Mesenchymal stem cell (in vitro differentiated cells and primary cell): Measurements from ENCODE around the gene ZNF625.
A peak's percentile ranks its signal among the peaks of the same experiment; 100 is the strongest.

ENCODE experiments used
- DNase-seq: peaks from one replicate; pipeline ENCODE4 v3.0.0-alpha.2; 2013
- H2AFZ ChIP-seq: one replicate; pipeline ENCODE4 v1.6.1; 2013; ENCODE audit warnings: low read depth, mild to moderate bottlenecking, control low read depth, inconsistent platforms, low read length, moderate library complexity
- H2AK5ac ChIP-seq: 2 replicates; pipeline ENCODE4 v1.6.1; 2013; ENCODE audit warnings: low read length, moderate library complexity, mild to moderate bottlenecking, inconsistent platforms; ENCODE audit not compliant: severe bottlenecking
- H2BK120ac ChIP-seq: one replicate; pipeline ENCODE4 v1.6.1; 2013; ENCODE audit warnings: low read depth, mild to moderate bottlenecking, inconsistent platforms, low read length, moderate library complexity
- H2BK12ac ChIP-seq, 2 experiments: one replicate each; pipeline ENCODE4 v1.6.1; 2013; ENCODE audit warnings: inconsistent platforms in 2 of 2, low read length in 2 of 2, mild to moderate bottlenecking in 2 of 2, moderate library complexity in 2 of 2, control low read depth in 1 of 2
- H2BK15ac ChIP-seq: one replicate; pipeline ENCODE4 v1.6.1; 2013; ENCODE audit warnings: mild to moderate bottlenecking, low read depth, inconsistent platforms; ENCODE audit not compliant: poor library complexity, severe bottlenecking
- H2BK5ac ChIP-seq: 2 replicates; pipeline ENCODE4 v1.6.1; 2013; ENCODE audit warnings: low read depth, mild to moderate bottlenecking, low read length, control low read depth, inconsistent platforms; ENCODE audit not compliant: poor library complexity, severe bottlenecking
- H3K14ac ChIP-seq, 2 experiments: one replicate each; pipeline ENCODE4 v1.6.1; 2013; ENCODE audit warnings: inconsistent platforms in 2 of 2, low read length in 2 of 2, control low read depth in 1 of 2, mild to moderate bottlenecking in 1 of 2, moderate library complexity in 1 of 2
- H3K18ac ChIP-seq, 2 experiments: one replicate each; pipeline ENCODE4 v1.6.1; 2013; ENCODE audit warnings: inconsistent platforms in 2 of 2, low read length in 2 of 2, control low read depth in 1 of 2, low read depth in 1 of 2, mild to moderate bottlenecking in 1 of 2
- H3K23ac ChIP-seq, 2 experiments: one replicate each; pipeline ENCODE4 v1.6.1; 2013; ENCODE audit warnings: inconsistent platforms in 2 of 2, low read length in 2 of 2, mild to moderate bottlenecking in 2 of 2, moderate library complexity in 2 of 2, control low read depth in 1 of 2
- H3K27ac ChIP-seq: 2 replicates; pipeline ENCODE4 v1.5.1; 2013; ENCODE audit warnings: mild to moderate bottlenecking, moderate library complexity, low read length, control low read depth, inconsistent platforms; ENCODE audit not compliant: poor library complexity, severe bottlenecking
- H3K27me3 ChIP-seq, 2 experiments: 2 replicates each; pipeline versions ENCODE4 v1.6.1 to v1.7.0; 2013; ENCODE audit warnings: low read length in 2 of 2, mild to moderate bottlenecking in 2 of 2, moderate library complexity in 2 of 2, control low read depth in 1 of 2, inconsistent platforms in 1 of 2; ENCODE audit not compliant: control insufficient read depth in 1 of 2, insufficient read depth in 1 of 2
- H3K36me3 ChIP-seq, 2 experiments: 2 replicates each; pipeline versions ENCODE4 v1.6.1 to v1.7.0; 2013; ENCODE audit warnings: low read length in 2 of 2, control low read depth in 1 of 2, inconsistent platforms in 1 of 2, low read depth in 1 of 2, mild to moderate bottlenecking in 1 of 2; ENCODE audit not compliant: insufficient read depth in 2 of 2, control insufficient read depth in 1 of 2
- H3K4ac ChIP-seq, 2 experiments: one replicate each; pipeline ENCODE4 v1.6.1; 2013; ENCODE audit warnings: inconsistent platforms in 2 of 2, low read length in 2 of 2, mild to moderate bottlenecking in 2 of 2, moderate library complexity in 2 of 2, control low read depth in 1 of 2, low read depth in 1 of 2
- H3K4me1 ChIP-seq: 2 replicates; pipeline ENCODE4 v1.6.1; 2013; ENCODE audit warnings: low read depth, low read length, control low read depth; ENCODE audit not compliant: control insufficient read depth, insufficient read depth
- H3K4me2 ChIP-seq: 2 replicates; pipeline ENCODE4 v1.6.1; 2013; ENCODE audit warnings: low read length, mild to moderate bottlenecking, inconsistent platforms; ENCODE audit not compliant: poor library complexity, severe bottlenecking
- H3K4me3 ChIP-seq, 2 experiments: 2 replicates each; pipeline versions ENCODE4 v1.5.1 to v1.7.0; 2013; ENCODE audit warnings: low read length in 2 of 2, mild to moderate bottlenecking in 2 of 2, control low read depth in 1 of 2, low read depth in 1 of 2; ENCODE audit not compliant: insufficient read depth in 1 of 2
- H3K79me1 ChIP-seq: replicated peaks from 2 replicates; pipeline ENCODE4 v1.6.1; 2013; ENCODE audit warnings: mild to moderate bottlenecking, control low read depth, low read length, inconsistent platforms; ENCODE audit not compliant: poor library complexity, severe bottlenecking
- H3K9ac ChIP-seq: 2 replicates; pipeline ENCODE4 v1.7.0; 2013; ENCODE audit warnings: mild to moderate bottlenecking, low read length, moderate library complexity
- H3K9me3 ChIP-seq: 2 replicates; pipeline ENCODE4 v1.7.0; 2013; ENCODE audit warnings: mild to moderate bottlenecking, low read length; ENCODE audit not compliant: control insufficient read depth
- H4K8ac ChIP-seq: one replicate; pipeline ENCODE4 v1.6.1; 2013; ENCODE audit warnings: inconsistent platforms, mild to moderate bottlenecking, low read length, moderate library complexity
- H4K91ac ChIP-seq: one replicate; pipeline ENCODE4 v1.6.1; 2013; ENCODE audit warnings: mild to moderate bottlenecking, low read length, inconsistent platforms
- WGBS: methylation state at CpG from one replicate; pipeline ENCODE4 v1.1.7; 2013; ENCODE audit warnings: mixed read lengths; 5-methylcytosine and 5-hydroxymethylcytosine counted together

ZNF625 gene

GRCh38 chr19:12113121-12113520 lies 43.4 kb downstream of the ZNF625 start:
- Histone ChIP-seq H2BK120ac (no peak overlapping the region), H3K9me3 (peaks cover 52% of the 10 kb centered on the region), H2BK12ac (no peak overlapping the region), H2AK5ac (no peak overlapping the region), H3K9ac (no peak overlapping the region), H3K36me3 (peaks cover 7 to 38% of the 10 kb centered on the region in 2 experiments), H3K27me3 (no peaks in the 10 kb centered on the region), H3K4ac (no peak overlapping the region), H4K91ac (no peak overlapping the region), H2BK15ac (no peak overlapping the region), H3K23ac (no peak overlapping the region), H2BK5ac (no peak overlapping the region), H3K4me2 (no peak overlapping the region), H3K4me1 (no peaks in the 10 kb centered on the region), H3K18ac (no peak overlapping the region), H3K14ac (no peak overlapping the region), H3K79me1 (no peaks in the 10 kb centered on the region), H3K4me3 (peak overlapping the region in 1 of 2 experiments; percentile 37), H4K8ac (no peak overlapping the region), H3K27ac (no peak overlapping the region), H2AFZ (no peak overlapping the region)
- DNase-seq, result no peak
- 94% methylated on average over 4 of the region's 5 CpGs for WGBS

GRCh38 chr19:12112701-12113100 lies 43.8 kb downstream of the ZNF625 start:
- H3K4ac ChIP-seq, result no peak overlapping the region
- peak overlapping the region in 1 of 2 experiments; percentile 53 for H3K4me3 ChIP-seq
- H3K4me1 ChIP-seq, result no peaks in the 10 kb centered on the region
- H3K9ac ChIP-seq, result no peak overlapping the region
- WGBS, result 84% methylated on average over 8 of the region's 8 CpGs
- no peak overlapping the region for H3K18ac ChIP-seq
- H3K79me1 ChIP-seq, result no peaks in the 10 kb centered on the region
- H2AK5ac ChIP-seq, result no peak overlapping the region
- H3K23ac ChIP-seq, result no peak overlapping the region
- peaks cover 6 to 38% of the 10 kb centered on the region in 2 experiments for H3K36me3 ChIP-seq
- H2BK12ac ChIP-seq, result no peak overlapping the region
- no peak overlapping the region for H4K91ac ChIP-seq
- H4K8ac ChIP-seq, result no peak overlapping the region
- peaks cover 52% of the 10 kb centered on the region for H3K9me3 ChIP-seq
- H3K27ac ChIP-seq, result no peak overlapping the region
- no peak for DNase-seq
- H2BK5ac ChIP-seq, result no peak overlapping the region
- H3K27me3 ChIP-seq, result no peaks in the 10 kb centered on the region
- H3K4me2 ChIP-seq, result no peak overlapping the region
- no peak overlapping the region for H2AFZ ChIP-seq
- H3K14ac ChIP-seq, result no peak overlapping the region
- H2BK120ac ChIP-seq, result no peak overlapping the region
- no peak overlapping the region for H2BK15ac ChIP-seq

GRCh38 chr19:12111943-12112637 lies 44.4 kb downstream of the ZNF625 start:
- H2BK15ac ChIP-seq, result no peak overlapping the region
- no peak overlapping the region for H3K18ac ChIP-seq
- DNase-seq, result no peak
- H3K4ac ChIP-seq, result no peak overlapping the region
- no peak overlapping the region for H3K23ac ChIP-seq
- H4K91ac ChIP-seq, result no peak overlapping the region
- H3K4me3 ChIP-seq, result peak overlapping the region in 1 of 2 experiments; percentile 53
- no peak overlapping the region for H3K4me2 ChIP-seq
- no peak overlapping the region for H2AFZ ChIP-seq
- H3K27me3 ChIP-seq, result no peaks in the 10 kb centered on the region
- no peak overlapping the region for H2AK5ac ChIP-seq
- H3K79me1 ChIP-seq, result no peaks in the 10 kb centered on the region
- H3K36me3 ChIP-seq, result peaks cover 2 to 38% of the 10 kb centered on the region in 2 experiments
- H2BK120ac ChIP-seq, result no peak overlapping the region
- no peak overlapping the region for H4K8ac ChIP-seq
- no peak overlapping the region for H2BK12ac ChIP-seq
- no peak overlapping the region for H2BK5ac ChIP-seq
- no peak overlapping the region for H3K27ac ChIP-seq
- H3K9ac ChIP-seq, result no peak overlapping the region
- H3K4me1 ChIP-seq, result no peaks in the 10 kb centered on the region
- H3K9me3 ChIP-seq, result peaks cover 52% of the 10 kb centered on the region
- H3K14ac ChIP-seq, result no peak overlapping the region
- whole genome bisulfite sequencing, result 90% methylated on average over 8 of the region's 8 CpGs

- Histone ChIP-seq H3K36me3 (peaks cover 2 to 38% of the 10 kb centered on the region in 2 experiments), H4K8ac (no peak overlapping the region), H2BK120ac (no peak overlapping the region), H3K4me3 (peak overlapping the region in 1 of 2 experiments; percentile 53), H3K9ac (no peak overlapping the region), H3K4me2 (no peak overlapping the region), H3K9me3 (peaks cover 52% of the 10 kb centered on the region), H2AFZ (no peak overlapping the region), H2BK15ac (no peak overlapping the region), H4K91ac (no peak overlapping the region), H2BK5ac (no peak overlapping the region), H3K4ac (no peak overlapping the region), H3K23ac (no peak overlapping the region), H3K18ac (no peak overlapping the region), H3K4me1 (no peaks in the 10 kb centered on the region), H3K27me3 (no peaks in the 10 kb centered on the region), H3K14ac (no peak overlapping the region), H2AK5ac (no peak overlapping the region), H3K27ac (no peak overlapping the region), H3K79me1 (no peaks in the 10 kb centered on the region), H2BK12ac (no peak overlapping the region)
- DNase-seq, result no peak
- WGBS, result no CpG with 5 or more reads among the region's 2 CpGs
These were observed 45.4 kb downstream of the ZNF625 start for GRCh38 chr19:12111176-12111575.
